K562 (cell line): Measurements from ENCODE around the gene NOL4L. TPM values are rescaled to one million over a fixed set of nuclear protein-coding genes. Genes with fewer than 3 reads are reported as not detected.

Experiments used
- BHLHE40 ChIP-seq: IDR thresholded peaks from 2 replicates; pipeline ENCODE4 v1.6.1; 2011; ENCODE audit warnings: low read length, improper control_type of control experiment
- DDX20 ChIP-seq: fragments of 450-650 bp; IDR thresholded peaks from 2 replicates; pipeline ENCODE4 v1.6.1; 2016; ENCODE audit warnings: missing genetic modification characterization, low read depth, mild to moderate bottlenecking, missing compliant biosample characterization, moderate library complexity
- E2F1 ChIP-seq: sonication (generic); formaldehyde crosslinking; IDR thresholded peaks from 2 replicates; pipeline ENCODE4 v1.8.1; 2023; ENCODE audit warnings: mild to moderate bottlenecking, missing genetic modification reagents, moderate library complexity
- E4F1 ChIP-seq: fragments of 250-450 bp; sonication (Bioruptor Pico); IDR thresholded peaks from 2 replicates; pipeline ENCODE4 v1.5.0; 2021; ENCODE audit warnings: mild to moderate bottlenecking, borderline replicate concordance
- EP400 ChIP-seq: fragments of 450-650 bp; IDR thresholded peaks from 2 replicates; pipeline ENCODE4 v1.6.1; 2017; ENCODE audit warnings: antibody characterized with exemption, mild to moderate bottlenecking, moderate library complexity
- GABPB2 ChIP-seq: fragments of 250-450 bp; sonication (Bioruptor Pico); conservative IDR thresholded peaks from 2 replicates; pipeline ENCODE4 v1.5.1; 2021; ENCODE audit warnings: mild to moderate bottlenecking
- GATAD2A ChIP-seq: fragments of 450-650 bp; IDR thresholded peaks from 2 replicates; pipeline ENCODE4 v1.6.1; 2017
- HNRNPLL ChIP-seq: fragments of 200-400 bp; formaldehyde crosslinking; IDR thresholded peaks from 2 replicates; pipeline ENCODE4 v1.6.1; 2017; ENCODE audit warnings: low read length, low read depth, mild to moderate bottlenecking; ENCODE audit not compliant: poor library complexity, severe bottlenecking
- NEUROD1 ChIP-seq: fragments of 150-350 bp; IDR thresholded peaks from 2 replicates; pipeline ENCODE4 v1.6.1; 2014; ENCODE audit warnings: borderline replicate concordance, low read length, low read depth; ENCODE audit not compliant: partially characterized antibody
- NFATC3 ChIP-seq: fragments of 450-650 bp; IDR thresholded peaks from 2 replicates; pipeline ENCODE4 v1.6.1; 2017; ENCODE audit warnings: mild to moderate bottlenecking
- NFIX ChIP-seq: fragments of 250-450 bp; sonication (Bioruptor Pico); IDR thresholded peaks from 2 replicates; pipeline ENCODE4 v1.4.0; 2020; ENCODE audit warnings: low read depth, mild to moderate bottlenecking, moderate library complexity
- POLR2AphosphoS5 ChIP-seq: IDR thresholded peaks from 2 replicates; pipeline ENCODE4 v1.6.1; 2011; ENCODE audit warnings: mild to moderate bottlenecking, low read depth, low read length, moderate library complexity; ENCODE audit not compliant: control insufficient read depth, insufficient read depth
- SRF ChIP-seq, 2 experiments: fragments of 250-450, 450-650 bp in 1 of 2; sonication (Bioruptor Pico) in 1 of 2; sonication (generic) in 1 of 2; formaldehyde crosslinking; IDR thresholded peaks; 2 replicates each; pipeline versions ENCODE4 v1.5.0 to v1.5.1; 2020 to 2022; ENCODE audit warnings: mild to moderate bottlenecking in 1 of 2, missing genetic modification reagents in 1 of 2
- TAF1 ChIP-seq: IDR thresholded peaks from 2 replicates; pipeline ENCODE4 v1.6.1; 2011; ENCODE audit warnings: mild to moderate bottlenecking, low read length, moderate library complexity; ENCODE audit not compliant: insufficient read depth, control insufficient read depth, severe bottlenecking; ENCODE audit errors: extremely low read depth
- TAL1 ChIP-seq: fragments of 450-650 bp; IDR thresholded peaks from 2 replicates; pipeline ENCODE4 v1.6.1; 2016; ENCODE audit warnings: mild to moderate bottlenecking
- TBL1XR1 ChIP-seq, 2 experiments: IDR thresholded peaks; 2 replicates each; pipeline ENCODE4 v1.6.1; 2012; ENCODE audit warnings: improper control_type of control experiment in 2 of 2, low read length in 2 of 2, mild to moderate bottlenecking in 1 of 2
- ZBTB33 ChIP-seq: sonication (generic); formaldehyde crosslinking; IDR thresholded peaks from 2 replicates; pipeline ENCODE4 v1.8.1; 2023; ENCODE audit warnings: mild to moderate bottlenecking, missing genetic modification reagents
- ZNF146 ChIP-seq: IDR thresholded peaks from one replicate; pipeline ENCODE4 v1.6.1; 2018; ENCODE audit warnings: missing compliant biosample characterization; ENCODE audit not compliant: unreplicated experiment
- ZNF197 ChIP-seq: fragments of 200-800 bp; sonication (Bioruptor generic); IDR thresholded peaks from 2 replicates; pipeline ENCODE4 v1.6.1; 2016; ENCODE audit warnings: low read depth, missing genetic modification characterization, missing compliant biosample characterization
- ZNF696 ChIP-seq: fragments of 250-450 bp; sonication (Bioruptor Pico); conservative IDR thresholded peaks from 2 replicates; pipeline ENCODE4 v1.4.0; 2020; ENCODE audit warnings: mild to moderate bottlenecking, moderate library complexity
- polyA plus RNA-seq, 8 experiments: library from polyadenylated mRNA; depleted of rRNA in 4 of 8; stranded (reverse) in 5 of 8; unstranded in 3 of 8; fragments of >200 nt; fragmentation: Nextera tagmentation in 2 of 8; fragmentation: Illumina TruSeq in 1 of 8; extraction: Ambion mirVana in 2 of 8; extraction: Trizol in 1 of 8; gene quantifications; 2 replicates each; pipeline versions ENCODE4 v1.2.1 to v1.2.3, GENCODE V29; 2011 to 2014; ENCODE audit warnings: inconsistent platforms in 1 of 8, missing spikeins in 1 of 8
- total RNA-seq, 7 experiments: library from RNA; depleted of rRNA in 6 of 7; stranded (reverse); fragments of >200 nt in 6 of 7; fragmentation: Illumina TruSeq in 2 of 7; extraction: Trizol in 2 of 7; gene quantifications; 2 replicates each; pipeline versions ENCODE4 v1.2.1 to v1.2.3, GENCODE V29; 2011 to 2021; ENCODE audit warnings: low replicate concordance in 1 of 7
- TF ChIP-seq, protein P1 (sequence below), 2 experiments: fragments of 450-650 bp; conservative IDR thresholded peaks; 2 replicates each; pipeline ENCODE4 v1.6.1; 2017; ENCODE audit warnings: mild to moderate bottlenecking in 2 of 2, moderate library complexity in 2 of 2

Gene NOL4L
- total and polyA plus RNA-seq, 9 of the 15 experiments (the other 6 are each of a cell fraction or from before 2014, with no cell fraction given), result 5.1 to 36.2 (median 13.6) TPM

GRCh38 chr20:32511358-32512046 lies 73.6 kb downstream of the NOL4L start (continued):
- TF ChIP-seq, protein P1, sequence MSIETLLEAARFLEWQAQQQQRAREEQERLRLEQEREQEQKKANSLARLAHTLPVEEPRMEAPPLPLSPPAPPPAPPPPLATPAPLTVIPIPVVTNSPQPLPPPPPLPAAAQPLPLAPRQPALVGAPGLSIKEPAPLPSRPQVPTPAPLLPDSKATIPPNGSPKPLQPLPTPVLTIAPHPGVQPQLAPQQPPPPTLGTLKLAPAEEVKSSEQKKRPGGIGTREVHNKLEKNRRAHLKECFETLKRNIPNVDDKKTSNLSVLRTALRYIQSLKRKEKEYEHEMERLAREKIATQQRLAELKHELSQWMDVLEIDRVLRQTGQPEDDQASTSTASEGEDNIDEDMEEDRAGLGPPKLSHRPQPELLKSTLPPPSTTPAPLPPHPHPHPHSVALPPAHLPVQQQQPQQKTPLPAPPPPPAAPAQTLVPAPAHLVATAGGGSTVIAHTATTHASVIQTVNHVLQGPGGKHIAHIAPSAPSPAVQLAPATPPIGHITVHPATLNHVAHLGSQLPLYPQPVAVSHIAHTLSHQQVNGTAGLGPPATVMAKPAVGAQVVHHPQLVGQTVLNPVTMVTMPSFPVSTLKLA (conservative IDR thresholded peaks at IDR 0.05), result 0 out of 4 replicates have a peak, but pooled peaks of 1 of the 2 experiments have one; percentile 9
- TF ChIP-seq DDX20 (tag) (no peak), NFIX (no peak), ZNF146 (CRISPR knock-in tag) (no peak), EP400 (no peak), SRF (CRISPR knock-in tag; IDR thresholded peaks at IDR 0.05) (no peak), TAF1 (no peak), ZBTB33 (CRISPR knock-in tag) (no peak), HNRNPLL (no peak), GATAD2A (no peak), BHLHE40 (no peak), ZNF197 (CRISPR knock-in tag) (no peak), TAL1 (no peak), GABPB2 (CRISPR knock-in tag) (no peak), POLR2AphosphoS5 (no peak), NFATC3 (no peak), E2F1 (CRISPR knock-in tag) (no peak), NEUROD1 (no peak), TBL1XR1 (IDR thresholded peaks at IDR 0.05; ENCODE audit: low read length in 2 of 2) (no peak), E4F1 (CRISPR knock-in tag) (no peak), ZNF696 (no peak)
